IMR-90 (cell line): ENCODE results near the gene MSMP. TPM values are rescaled to one million over a fixed set of nuclear protein-coding genes. Genes with fewer than 3 reads are reported as not detected.

Source experiments
- ATAC-seq: fragments of 200-7000 bp; cut with Tn5 transposase; 2 replicates; pipeline ENCODE4 v1.9.1; 2020; ENCODE audit warnings: low read depth, mild to moderate bottlenecking, moderate library complexity
- BruUV-seq: library from RNA; stranded (reverse); fragments of 400-500 nt; replicated peaks from 2 replicates; lab custom pipeline; 2021; lab: Mats Ljungman, UMichigan
- CTCF ChIA-PET: fragments of 300-600 bp; formaldehyde crosslinking; extraction: SDS; loops from one replicate; lab custom pipeline; 2021; ENCODE audit warnings: antibody characterized with exemption; lab: Yijun Ruan, JAX
- POLR2A ChIA-PET: fragments of 300-600 bp; sonication (Branson Sonifier 250); formaldehyde crosslinking; loops from one replicate; lab custom pipeline; 2022; ENCODE audit warnings: antibody characterized with exemption; ENCODE audit not compliant: unreplicated experiment; lab: Charles Lee
- DNase-seq: peaks from one replicate; pipeline ENCODE4 v3.0.0; 2013
- H2AFZ ChIP-seq: replicated peaks from 2 replicates; pipeline ENCODE3; 2013; ENCODE audit warnings: low read length, mild to moderate bottlenecking; ENCODE audit not compliant: poor library complexity
- H2AK5ac ChIP-seq: 2 replicates; pipeline ENCODE4 v1.6.1; 2013; ENCODE audit warnings: low read depth, low read length, inconsistent platforms
- H2AK9ac ChIP-seq: replicated peaks from 2 replicates; pipeline ENCODE3; 2013; ENCODE audit warnings: mild to moderate bottlenecking, low read depth, low read length, moderate library complexity; ENCODE audit not compliant: poor library complexity
- H2BK120ac ChIP-seq: 2 replicates; pipeline ENCODE4 v1.6.1; 2013; ENCODE audit warnings: low read depth, low read length, inconsistent platforms
- H2BK15ac ChIP-seq: 3 replicates; pipeline ENCODE4 v1.6.1; 2013; ENCODE audit warnings: low read depth, low read length, inconsistent platforms
- H2BK20ac ChIP-seq: 2 replicates; pipeline ENCODE4 v1.6.1; 2013; ENCODE audit warnings: low read depth, mild to moderate bottlenecking, inconsistent platforms, low read length, moderate library complexity
- H2BK5ac ChIP-seq: 2 replicates; pipeline ENCODE4 v1.6.1; 2013; ENCODE audit warnings: mild to moderate bottlenecking, low read depth, low read length, inconsistent platforms; ENCODE audit not compliant: poor library complexity, severe bottlenecking
- H3K14ac ChIP-seq: replicated peaks from 2 replicates; pipeline ENCODE4 v1.6.1; 2013; ENCODE audit warnings: low read depth, low read length, inconsistent platforms
- H3K18ac ChIP-seq: 2 replicates; pipeline ENCODE4 v1.6.1; 2013; ENCODE audit warnings: low read depth, low read length, control low read depth
- H3K23ac ChIP-seq: 2 replicates; pipeline ENCODE4 v1.6.1; 2013; ENCODE audit warnings: low read depth, low read length, inconsistent platforms
- H3K27ac ChIP-seq: 2 replicates; pipeline ENCODE4 v1.5.1; 2013; ENCODE audit warnings: mild to moderate bottlenecking, control low read depth, low read length; ENCODE audit not compliant: insufficient read depth
- H3K27me3 ChIP-seq: 2 replicates; pipeline ENCODE4 v1.6.1; 2013; ENCODE audit warnings: low read length; ENCODE audit not compliant: control insufficient read depth, insufficient read depth
- H3K36me3 ChIP-seq: 2 replicates; pipeline ENCODE4 v1.6.1; 2013; ENCODE audit warnings: low read length, mixed read lengths; ENCODE audit not compliant: control insufficient read depth, insufficient read depth
- H3K4ac ChIP-seq: 2 replicates; pipeline ENCODE4 v1.6.1; 2013; ENCODE audit warnings: low read depth, low read length, inconsistent platforms
- H3K4me1 ChIP-seq: 2 replicates; pipeline ENCODE4 v1.6.1; 2013; ENCODE audit warnings: low read length, mixed read lengths; ENCODE audit not compliant: control insufficient read depth, insufficient read depth
- H3K4me2 ChIP-seq: 2 replicates; pipeline ENCODE4 v1.6.1; 2013; ENCODE audit warnings: low read depth, mild to moderate bottlenecking, control low read depth, low read length, moderate library complexity
- H3K4me3 ChIP-seq: 2 replicates; pipeline ENCODE4 v1.5.1; 2013; ENCODE audit warnings: low read depth, mild to moderate bottlenecking, control low read depth, low read length, moderate library complexity; ENCODE audit not compliant: insufficient read depth
- H3K56ac ChIP-seq: 2 replicates; pipeline ENCODE4 v1.6.1; 2013; ENCODE audit warnings: low read length, inconsistent platforms; ENCODE audit not compliant: insufficient read depth; ENCODE audit errors: extremely low read depth
- H3K79me1 ChIP-seq, 2 experiments: 2 replicates each; pipeline ENCODE4 v1.6.1; 2013; ENCODE audit warnings: low read length in 2 of 2, inconsistent platforms in 1 of 2, low read depth in 1 of 2
- H3K9ac ChIP-seq: 2 replicates; pipeline ENCODE4 v1.6.1; 2013; ENCODE audit warnings: low read depth, low read length, control low read depth
- H3K9me1 ChIP-seq: 2 replicates; pipeline ENCODE4 v1.6.1; 2013; ENCODE audit warnings: low read length, inconsistent platforms; ENCODE audit not compliant: insufficient read depth
- H3K9me3 ChIP-seq: 2 replicates; pipeline ENCODE4 v1.6.1; 2013; ENCODE audit warnings: low read length; ENCODE audit not compliant: control insufficient read depth, insufficient read depth
- H4K20me1 ChIP-seq: 2 replicates; pipeline ENCODE4 v1.6.1; 2013; ENCODE audit warnings: low read length, inconsistent platforms; ENCODE audit not compliant: insufficient read depth
- H4K5ac ChIP-seq: 2 replicates; pipeline ENCODE4 v1.6.1; 2013; ENCODE audit warnings: mild to moderate bottlenecking, low read depth, low read length, control low read depth
- H4K8ac ChIP-seq, 2 experiments: 2 replicates each; pipeline ENCODE4 v1.6.1; 2013; ENCODE audit warnings: low read depth in 2 of 2, low read length in 2 of 2, control low read depth in 1 of 2, inconsistent platforms in 1 of 2
- H4K91ac ChIP-seq: 2 replicates; pipeline ENCODE4 v1.6.1; 2013; ENCODE audit warnings: low read depth, low read length, inconsistent platforms; ENCODE audit not compliant: insufficient read depth
- BHLHE40 ChIP-seq: fragments of 150-350 bp; IDR thresholded peaks from 2 replicates; pipeline ENCODE4 v1.6.1; 2016; ENCODE audit warnings: mild to moderate bottlenecking, low read depth, low read length
- CEBPB ChIP-seq: IDR thresholded peaks from 2 replicates; pipeline ENCODE4 v1.6.1; 2012; ENCODE audit warnings: low read depth, low read length, improper control_type of control experiment
- CHD1 ChIP-seq: IDR thresholded peaks from 2 replicates; pipeline ENCODE4 v1.6.1; 2012; ENCODE audit warnings: low read depth, low read length, improper control_type of control experiment
- POLR2A ChIP-seq: IDR thresholded peaks from 2 replicates; pipeline ENCODE4 v1.6.1; 2012; ENCODE audit warnings: mild to moderate bottlenecking, low read depth, low read length
- RAD21 ChIP-seq: IDR thresholded peaks from 2 replicates; pipeline ENCODE4 v1.6.1; 2012; ENCODE audit warnings: low read length, improper control_type of control experiment
- RCOR1 ChIP-seq: IDR thresholded peaks from 2 replicates; pipeline ENCODE4 v1.6.1; 2012; ENCODE audit warnings: mild to moderate bottlenecking, low read length, improper control_type of control experiment; ENCODE audit not compliant: insufficient replicate concordance
- SMC3 ChIP-seq: fragments of 150-350 bp; IDR thresholded peaks from 2 replicates; pipeline ENCODE4 v1.6.1; 2016; ENCODE audit warnings: low read depth, mild to moderate bottlenecking, antibody characterized with exemption, low read length, moderate library complexity
- WGBS, 2 experiments: methylation state at CpG; one replicate each; pipeline versions ENCODE4 v1.1.5 to v1.1.7; 2013; ENCODE audit warnings: missing lambda C conversion rate in 2 of 2; ENCODE audit not compliant: insufficient read length in 1 of 2; ENCODE audit errors: extremely low coverage in 2 of 2; 5-methylcytosine and 5-hydroxymethylcytosine counted together
- dilution Hi-C: fragments of 300-500 bp; cut with HindIII; formaldehyde crosslinking; loops from one replicate; pipeline ENCODE4 v1.14.3; 2018; ENCODE audit warnings: low sequenced_read_pairs; ENCODE audit not compliant: unreplicated experiment
- in situ Hi-C: fragments of 300-500 bp; cut with MboI; formaldehyde crosslinking; loops from 3 replicates; pipeline ENCODE4 v1.14.3; 2019; ENCODE audit warnings: low sequenced_read_pairs, inconsistent platforms, mixed read lengths
- intact Hi-C: fragments of 100-400 bp; cut with micrococcal nuclease; formaldehyde crosslinking; loops from 2 replicates; pipeline ENCODE4 v1.10.0; 2022
- polyA plus RNA-seq, 3 experiments: library from polyadenylated mRNA; depleted of rRNA; stranded (reverse); fragments of >200 nt; gene quantifications; 2 replicates each; pipeline ENCODE4 v1.2.3, GENCODE V29; 2012; ENCODE audit warnings: low replicate concordance in 1 of 3
- total RNA-seq: library from RNA; depleted of rRNA; stranded (reverse); fragments of >200 nt; gene quantifications from 2 replicates; pipeline ENCODE4 v1.2.3, GENCODE V29; 2012
- TF ChIP-seq, protein P1 (sequence below): fragments of 150-350 bp; IDR thresholded peaks from 2 replicates; pipeline ENCODE4 v1.6.1; 2017; ENCODE audit warnings: mild to moderate bottlenecking, antibody characterized with exemption, low read length, low read depth

Gene MSMP
- total and polyA plus RNA-seq, 2 of the 4 experiments (the other 2 are of a cell fraction), result not detected

DNA sequence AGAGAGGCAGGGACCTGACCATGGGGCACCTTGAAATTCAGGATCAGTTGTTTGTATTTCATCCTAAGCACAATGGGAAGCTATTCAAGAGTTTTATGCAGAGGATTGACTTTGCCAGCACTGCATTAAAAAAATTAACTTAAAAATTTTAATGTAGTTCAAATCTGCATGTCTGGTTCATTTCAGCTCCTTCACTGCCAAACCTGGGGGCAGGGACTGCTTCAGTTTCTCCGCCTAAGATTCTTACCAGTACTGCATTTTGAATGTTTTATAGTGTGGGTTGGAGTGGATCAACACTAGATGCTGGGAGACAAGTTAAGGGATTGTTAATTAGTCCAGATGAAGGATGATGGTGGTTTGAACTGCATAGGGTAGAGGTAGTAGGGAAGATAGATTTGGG, 15.7 kb upstream of the MSMP start:
- Histone ChIP-seq H2AK5ac (no peak overlapping the region), H3K4ac (no peak overlapping the region), H3K4me1 (peaks cover 1% of the 10 kb centered on the region; the same call in 1 of the 2 replicates), H3K4me2 (no peak overlapping the region), H4K5ac (no peak overlapping the region), H3K9me1 (no peaks in the 10 kb centered on the region), H2AFZ (no peak overlapping the region), H3K36me3 (no peaks in the 10 kb centered on the region), H3K79me1 (no peaks in the 10 kb centered on the region), H3K9me3 (no peaks in the 10 kb centered on the region), H2BK20ac (no peak overlapping the region), H3K14ac (no peak overlapping the region), H4K20me1 (no peaks in the 10 kb centered on the region), H4K8ac (no peak overlapping the region), H3K9ac (no peak overlapping the region), H2BK120ac (no peak overlapping the region), H3K27ac (no peak overlapping the region), H3K23ac (no peak overlapping the region), H3K27me3 (peaks cover 26% of the 10 kb centered on the region), H4K91ac (no peak overlapping the region), H3K4me3 (no peak overlapping the region), H3K56ac (no peak overlapping the region), H2AK9ac (no peak overlapping the region), H2BK15ac (no peak overlapping the region), H2BK5ac (no peak overlapping the region), H3K18ac (no peak overlapping the region)
- DNase-seq (no peak), ATAC-seq (no peak)
- CTCF ChIA-PET, result no interaction called here
- in situ Hi-C loops (no loop called here), dilution Hi-C loops (no loop called here), intact Hi-C loops (no loop called here)
- POLR2A ChIA-PET, result no interaction called here
- TF ChIP-seq CEBPB (no peak), RAD21 (no peak), CHD1 (no peak), RCOR1 (no peak), POLR2A (no peak), BHLHE40 (no peak), SMC3 (no peak)
- TF ChIP-seq, protein P1, sequence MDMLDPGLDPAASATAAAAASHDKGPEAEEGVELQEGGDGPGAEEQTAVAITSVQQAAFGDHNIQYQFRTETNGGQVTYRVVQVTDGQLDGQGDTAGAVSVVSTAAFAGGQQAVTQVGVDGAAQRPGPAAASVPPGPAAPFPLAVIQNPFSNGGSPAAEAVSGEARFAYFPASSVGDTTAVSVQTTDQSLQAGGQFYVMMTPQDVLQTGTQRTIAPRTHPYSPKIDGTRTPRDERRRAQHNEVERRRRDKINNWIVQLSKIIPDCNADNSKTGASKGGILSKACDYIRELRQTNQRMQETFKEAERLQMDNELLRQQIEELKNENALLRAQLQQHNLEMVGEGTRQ, result no peak
- no TSS peak for BruUV-seq
- WGBS, 2 experiments, result no CpG with 5 or more reads among the region's 1 CpG
